ENCODE data around the gene OR2A42.
"Not testable (repeated sequence)": the region's sequence is repeated elsewhere in the genome, so short reads cannot be mapped to it uniquely, and the experiment has no call there.

DNA sequence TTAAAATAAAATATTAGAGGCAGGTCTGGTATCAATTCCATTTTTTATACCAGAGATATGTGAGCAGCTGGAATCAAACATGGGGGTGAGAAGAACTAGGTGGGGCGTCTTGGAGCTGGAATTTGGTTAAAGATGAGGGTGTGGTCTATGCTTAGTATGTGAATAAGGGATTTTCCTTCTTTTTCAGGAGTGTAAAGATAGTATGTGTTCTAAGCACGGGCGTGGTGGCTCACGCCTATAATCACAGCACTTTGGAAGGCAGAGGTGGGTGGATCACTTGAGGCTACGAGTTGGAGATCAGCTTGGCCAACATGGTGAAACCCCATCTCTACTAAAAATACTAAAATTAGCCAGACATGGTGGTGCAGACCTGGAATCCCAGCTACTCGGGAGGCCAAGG is 35.9 kb upstream of the OR2A42 start:
- not testable (repeated sequence) for TF ChIP-seq JUNB (IDR thresholded peaks at IDR 0.05); RAD21 (conservative IDR thresholded peaks at IDR 0.05 in 1 of 2, IDR thresholded peaks at IDR 0.05 in 1 of 2); FOSB (CRISPR knock-in tag; IDR thresholded peaks at IDR 0.05); CHD2 (IDR thresholded peaks at IDR 0.05; ENCODE audit: low read length, partially characterized antibody); MYC (IDR thresholded peaks at IDR 0.05; ENCODE audit: borderline replicate concordance, low read length); FOSL2 (IDR thresholded peaks at IDR 0.05); FOSL2 (CRISPR knock-in tag; IDR thresholded peaks at IDR 0.05); HOXA7 (CRISPR knock-in tag; IDR thresholded peaks at IDR 0.05); MAZ (IDR thresholded peaks at IDR 0.05; ENCODE audit: borderline replicate concordance, low read depth, low read length)
- TF ChIP-seq, protein P1, sequence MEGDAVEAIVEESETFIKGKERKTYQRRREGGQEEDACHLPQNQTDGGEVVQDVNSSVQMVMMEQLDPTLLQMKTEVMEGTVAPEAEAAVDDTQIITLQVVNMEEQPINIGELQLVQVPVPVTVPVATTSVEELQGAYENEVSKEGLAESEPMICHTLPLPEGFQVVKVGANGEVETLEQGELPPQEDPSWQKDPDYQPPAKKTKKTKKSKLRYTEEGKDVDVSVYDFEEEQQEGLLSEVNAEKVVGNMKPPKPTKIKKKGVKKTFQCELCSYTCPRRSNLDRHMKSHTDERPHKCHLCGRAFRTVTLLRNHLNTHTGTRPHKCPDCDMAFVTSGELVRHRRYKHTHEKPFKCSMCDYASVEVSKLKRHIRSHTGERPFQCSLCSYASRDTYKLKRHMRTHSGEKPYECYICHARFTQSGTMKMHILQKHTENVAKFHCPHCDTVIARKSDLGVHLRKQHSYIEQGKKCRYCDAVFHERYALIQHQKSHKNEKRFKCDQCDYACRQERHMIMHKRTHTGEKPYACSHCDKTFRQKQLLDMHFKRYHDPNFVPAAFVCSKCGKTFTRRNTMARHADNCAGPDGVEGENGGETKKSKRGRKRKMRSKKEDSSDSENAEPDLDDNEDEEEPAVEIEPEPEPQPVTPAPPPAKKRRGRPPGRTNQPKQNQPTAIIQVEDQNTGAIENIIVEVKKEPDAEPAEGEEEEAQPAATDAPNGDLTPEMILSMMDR (IDR thresholded peaks at IDR 0.05), result not testable (repeated sequence)
- TF ChIP-seq, protein P2, sequence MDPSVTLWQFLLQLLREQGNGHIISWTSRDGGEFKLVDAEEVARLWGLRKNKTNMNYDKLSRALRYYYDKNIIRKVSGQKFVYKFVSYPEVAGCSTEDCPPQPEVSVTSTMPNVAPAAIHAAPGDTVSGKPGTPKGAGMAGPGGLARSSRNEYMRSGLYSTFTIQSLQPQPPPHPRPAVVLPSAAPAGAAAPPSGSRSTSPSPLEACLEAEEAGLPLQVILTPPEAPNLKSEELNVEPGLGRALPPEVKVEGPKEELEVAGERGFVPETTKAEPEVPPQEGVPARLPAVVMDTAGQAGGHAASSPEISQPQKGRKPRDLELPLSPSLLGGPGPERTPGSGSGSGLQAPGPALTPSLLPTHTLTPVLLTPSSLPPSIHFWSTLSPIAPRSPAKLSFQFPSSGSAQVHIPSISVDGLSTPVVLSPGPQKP (IDR thresholded peaks at IDR 0.05; ENCODE audit: low read depth, low read length), result not testable (repeated sequence)
